K562 (cell line): ENCODE data around the gene SLC46A3. TPM values are rescaled to one million over a fixed set of nuclear protein-coding genes. Genes with fewer than 3 reads are reported as not detected.

ENCODE experiments used
- CBX2 ChIP-seq: fragments of 200-600 bp; sonication (generic); IDR thresholded peaks from one replicate; pipeline ENCODE4 v1.6.1; 2012; ENCODE audit warnings: mild to moderate bottlenecking, low read length, inconsistent platforms; ENCODE audit not compliant: insufficient read depth, poor library complexity, severe bottlenecking
- IRF2 ChIP-seq: sonication (generic); formaldehyde crosslinking; IDR thresholded peaks from 2 replicates; pipeline ENCODE4 v1.8.1; 2022; ENCODE audit warnings: mild to moderate bottlenecking, missing genetic modification reagents
- JUND ChIP-seq, 2 experiments: IDR thresholded peaks; 2 replicates in 1 of 2; 3 replicates in 1 of 2; pipeline ENCODE4 v1.6.1; 2011; ENCODE audit warnings: borderline replicate concordance in 2 of 2, low read depth in 2 of 2, low read length in 2 of 2, improper control_type of control experiment in 1 of 2, missing biosample characterization in 1 of 2, missing genetic modification characterization in 1 of 2, missing genetic modification reagents in 1 of 2
- MECOM ChIP-seq: fragments of 250-450 bp; sonication (Bioruptor Pico); IDR thresholded peaks from 2 replicates; pipeline ENCODE4 v1.8.0; 2022; ENCODE audit warnings: inconsistent platforms
- NCOA2 ChIP-seq, 2 experiments: fragments of 450-650 bp; IDR thresholded peaks; 2 replicates each; pipeline ENCODE4 v1.6.1; 2018; ENCODE audit warnings: mild to moderate bottlenecking in 2 of 2, moderate library complexity in 1 of 2; ENCODE audit not compliant: partially characterized antibody in 2 of 2
- NUFIP1 ChIP-seq: fragments of 450-650 bp; IDR thresholded peaks from 2 replicates; pipeline ENCODE4 v1.6.1; 2018; ENCODE audit not compliant: partially characterized antibody
- RBM17 ChIP-seq: fragments of 200-400 bp; formaldehyde crosslinking; IDR thresholded peaks from 2 replicates; pipeline ENCODE4 v1.6.1; 2017; ENCODE audit warnings: low read depth, mild to moderate bottlenecking, low read length, borderline replicate concordance
- RFX1 ChIP-seq: fragments of 450-650 bp; IDR thresholded peaks from 2 replicates; pipeline ENCODE4 v1.6.1; 2016; ENCODE audit warnings: mild to moderate bottlenecking, moderate library complexity
- SAP30 ChIP-seq: fragments of 200-600 bp; sonication (generic); IDR thresholded peaks from 2 replicates; pipeline ENCODE4 v1.6.1; 2012; ENCODE audit warnings: borderline replicate concordance, low read depth, mild to moderate bottlenecking, moderate library complexity, low read length, control low read depth, inconsistent platforms; ENCODE audit not compliant: insufficient read depth, poor library complexity, severe bottlenecking
- ZFX ChIP-seq: sonication (generic); formaldehyde crosslinking; IDR thresholded peaks from 2 replicates; pipeline ENCODE4 v1.8.0; 2022; ENCODE audit warnings: mild to moderate bottlenecking, missing genetic modification reagents, moderate library complexity
- ZNF239 ChIP-seq: fragments of 250-450 bp; sonication (Bioruptor Pico); IDR thresholded peaks from 2 replicates; pipeline ENCODE4 v1.4.0; 2020; ENCODE audit warnings: mild to moderate bottlenecking
- ZNF780A ChIP-seq: fragments of 250-450 bp; sonication (Bioruptor Pico); IDR thresholded peaks from 2 replicates; pipeline ENCODE4 v1.5.0; 2021; ENCODE audit warnings: mild to moderate bottlenecking
- polyA plus RNA-seq, 8 experiments: library from polyadenylated mRNA; depleted of rRNA in 4 of 8; stranded (reverse) in 5 of 8; unstranded in 3 of 8; fragments of >200 nt; fragmentation: Nextera tagmentation in 2 of 8; fragmentation: Illumina TruSeq in 1 of 8; extraction: Ambion mirVana in 2 of 8; extraction: Trizol in 1 of 8; gene quantifications; 2 replicates each; pipeline versions ENCODE4 v1.2.1 to v1.2.3, GENCODE V29; 2011 to 2014; ENCODE audit warnings: inconsistent platforms in 1 of 8, missing spikeins in 1 of 8
- total RNA-seq, 7 experiments: library from RNA; depleted of rRNA in 6 of 7; stranded (reverse); fragments of >200 nt in 6 of 7; fragmentation: Illumina TruSeq in 2 of 7; extraction: Trizol in 2 of 7; gene quantifications; 2 replicates each; pipeline versions ENCODE4 v1.2.1 to v1.2.3, GENCODE V29; 2011 to 2021; ENCODE audit warnings: low replicate concordance in 1 of 7
- TF ChIP-seq, protein P1 (sequence below): sonication (generic); IDR thresholded peaks from 2 replicates; pipeline ENCODE4 v1.6.1; 2016
- TF ChIP-seq, protein P2 (sequence below): fragments of 250-450 bp; sonication (Bioruptor Pico); IDR thresholded peaks from 2 replicates; pipeline ENCODE4 v1.5.0; 2021
- TF ChIP-seq, protein P3 (sequence below): fragments of 250-450 bp; sonication (Bioruptor Pico); IDR thresholded peaks from 2 replicates; pipeline ENCODE4 v1.5.0; 2021; ENCODE audit warnings: mild to moderate bottlenecking, moderate library complexity
- TF ChIP-seq, protein P4 (sequence below), 2 experiments: fragments of 450-650 bp; IDR thresholded peaks; 2 replicates each; pipeline ENCODE4 v1.6.1; 2016
- TF ChIP-seq, protein P5 (sequence below), 2 experiments: fragments of 450-650 bp; conservative IDR thresholded peaks; 2 replicates each; pipeline ENCODE4 v1.6.1; 2017; ENCODE audit warnings: mild to moderate bottlenecking in 2 of 2, moderate library complexity in 2 of 2

SLC46A3 gene
- total and polyA plus RNA-seq, 9 of the 15 experiments (the other 6 are each of a cell fraction or from before 2014, with no cell fraction given) = 0.14 to 1.2 (median 0.51) TPM

DNA sequence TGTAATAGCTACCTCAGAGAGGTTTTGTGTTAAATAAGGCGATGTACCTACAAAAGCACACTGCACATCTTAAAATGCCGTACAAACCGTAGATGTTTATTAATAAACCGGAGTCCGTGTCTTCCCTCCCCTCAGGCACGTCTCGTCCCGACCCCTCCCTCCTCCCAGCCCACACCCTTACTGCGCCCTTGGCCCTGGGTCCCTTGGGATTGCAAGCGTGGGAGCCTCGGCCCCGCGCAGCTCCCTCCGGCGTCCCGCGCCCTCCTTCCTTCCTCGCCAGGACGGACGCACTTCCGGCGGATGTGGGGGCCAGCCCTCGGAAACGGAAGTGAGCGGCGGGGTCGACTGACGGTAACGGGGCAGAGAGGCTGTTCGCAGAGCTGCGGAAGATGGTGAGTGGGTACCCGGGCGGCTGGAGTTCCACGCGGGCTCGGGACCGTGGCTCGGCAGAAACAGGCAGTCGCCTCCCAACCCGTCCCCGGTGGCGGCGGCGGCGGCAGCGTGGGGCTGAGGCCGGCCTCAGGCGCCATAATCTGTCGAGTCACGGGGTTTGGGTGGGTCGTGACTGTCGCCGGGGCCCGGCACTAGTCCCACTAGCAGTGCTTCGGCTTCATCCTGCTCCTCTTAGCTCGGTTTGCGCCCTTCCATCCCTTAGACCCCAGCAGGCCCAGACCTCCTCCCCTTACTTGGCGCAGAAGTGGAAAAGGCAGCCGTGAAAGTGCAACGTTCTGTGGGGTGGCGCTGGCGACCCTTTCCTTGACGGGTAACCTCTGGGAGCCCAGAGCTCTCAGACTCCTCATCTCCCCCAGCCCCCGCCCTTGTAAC is 59.8 kb downstream of the SLC46A3 start, which contains the start of gene POMP (continued):
- TF ChIP-seq, protein P1, sequence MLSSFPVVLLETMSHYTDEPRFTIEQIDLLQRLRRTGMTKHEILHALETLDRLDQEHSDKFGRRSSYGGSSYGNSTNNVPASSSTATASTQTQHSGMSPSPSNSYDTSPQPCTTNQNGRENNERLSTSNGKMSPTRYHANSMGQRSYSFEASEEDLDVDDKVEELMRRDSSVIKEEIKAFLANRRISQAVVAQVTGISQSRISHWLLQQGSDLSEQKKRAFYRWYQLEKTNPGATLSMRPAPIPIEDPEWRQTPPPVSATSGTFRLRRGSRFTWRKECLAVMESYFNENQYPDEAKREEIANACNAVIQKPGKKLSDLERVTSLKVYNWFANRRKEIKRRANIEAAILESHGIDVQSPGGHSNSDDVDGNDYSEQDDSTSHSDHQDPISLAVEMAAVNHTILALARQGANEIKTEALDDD = no peak
- peak; percentile 56 for TF ChIP-seq SAP30
- TF ChIP-seq, protein P2, sequence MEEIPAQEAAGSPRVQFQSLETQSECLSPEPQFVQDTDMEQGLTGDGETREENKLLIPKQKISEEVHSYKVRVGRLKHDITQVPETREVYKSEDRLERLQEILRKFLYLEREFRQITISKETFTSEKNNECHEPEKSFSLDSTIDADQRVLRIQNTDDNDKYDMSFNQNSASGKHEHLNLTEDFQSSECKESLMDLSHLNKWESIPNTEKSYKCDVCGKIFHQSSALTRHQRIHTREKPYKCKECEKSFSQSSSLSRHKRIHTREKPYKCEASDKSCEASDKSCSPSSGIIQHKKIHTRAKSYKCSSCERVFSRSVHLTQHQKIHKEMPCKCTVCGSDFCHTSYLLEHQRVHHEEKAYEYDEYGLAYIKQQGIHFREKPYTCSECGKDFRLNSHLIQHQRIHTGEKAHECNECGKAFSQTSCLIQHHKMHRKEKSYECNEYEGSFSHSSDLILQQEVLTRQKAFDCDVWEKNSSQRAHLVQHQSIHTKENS (CRISPR knock-in tag) = no peak
- TF ChIP-seq RBM17 = no peak
- TF ChIP-seq ZNF239 = no peak
- no peak for TF ChIP-seq MECOM (CRISPR knock-in tag)
- TF ChIP-seq, protein P3, sequence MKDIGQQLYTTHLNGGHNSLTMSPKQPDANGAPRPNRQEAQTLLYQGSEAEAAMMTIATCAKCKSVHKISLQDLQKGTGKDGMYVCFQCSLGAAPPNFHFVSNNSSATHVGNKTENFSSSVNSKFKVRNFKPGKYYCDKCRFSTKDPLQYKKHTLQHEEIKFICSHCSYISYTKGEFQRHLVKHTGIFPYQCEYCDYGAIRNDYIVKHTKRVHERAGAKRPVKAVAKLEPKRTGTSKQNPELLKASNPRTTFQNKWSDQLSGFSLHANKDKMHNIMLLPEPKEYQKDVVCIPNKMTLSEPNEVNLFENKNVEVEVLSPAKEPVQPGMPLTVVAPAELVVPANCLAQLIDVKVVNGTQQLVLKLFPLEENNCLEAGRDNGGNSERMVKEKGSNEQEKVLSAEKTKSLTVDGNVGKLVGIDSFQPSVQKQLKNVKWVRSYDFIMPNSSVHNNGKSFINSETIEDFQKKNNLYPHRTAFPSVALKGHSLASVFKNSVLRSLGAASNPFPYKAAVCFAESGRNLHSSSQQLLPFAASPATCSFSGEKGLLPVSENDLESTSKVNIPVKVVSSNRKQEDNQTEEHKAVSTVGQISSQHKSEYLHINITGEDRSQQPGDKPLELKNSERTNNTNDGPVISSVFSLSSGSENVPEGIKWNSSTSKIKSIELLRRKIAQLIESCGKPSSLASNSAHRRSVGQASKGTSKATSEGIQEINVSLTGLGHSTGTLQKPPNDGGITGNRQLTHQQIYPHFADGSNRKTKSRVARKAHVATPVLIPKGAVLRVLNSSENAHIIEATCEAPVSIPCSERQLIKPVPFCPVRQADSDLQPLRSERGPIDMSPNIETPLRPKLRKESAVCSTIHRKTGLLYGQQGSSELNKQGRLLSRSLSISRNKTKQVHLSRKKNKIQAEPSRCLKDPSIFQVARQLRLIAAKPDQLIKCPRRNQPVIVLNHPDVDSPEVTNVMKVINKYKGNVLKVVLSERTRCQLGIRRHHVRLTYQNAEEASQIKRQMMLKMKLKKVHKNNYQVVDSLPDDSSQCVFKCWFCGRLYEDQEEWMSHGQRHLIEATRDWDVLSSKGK = no peak
- no peak for TF ChIP-seq JUND (IDR thresholded peaks at IDR 0.05; ENCODE audit: borderline replicate concordance, low read depth, low read length)
- no peak; the same call in 2 of the 3 replicates for TF ChIP-seq JUND (tag; IDR thresholded peaks at IDR 0.05; ENCODE audit: borderline replicate concordance, low read depth, low read length)
- TF ChIP-seq, protein P4, sequence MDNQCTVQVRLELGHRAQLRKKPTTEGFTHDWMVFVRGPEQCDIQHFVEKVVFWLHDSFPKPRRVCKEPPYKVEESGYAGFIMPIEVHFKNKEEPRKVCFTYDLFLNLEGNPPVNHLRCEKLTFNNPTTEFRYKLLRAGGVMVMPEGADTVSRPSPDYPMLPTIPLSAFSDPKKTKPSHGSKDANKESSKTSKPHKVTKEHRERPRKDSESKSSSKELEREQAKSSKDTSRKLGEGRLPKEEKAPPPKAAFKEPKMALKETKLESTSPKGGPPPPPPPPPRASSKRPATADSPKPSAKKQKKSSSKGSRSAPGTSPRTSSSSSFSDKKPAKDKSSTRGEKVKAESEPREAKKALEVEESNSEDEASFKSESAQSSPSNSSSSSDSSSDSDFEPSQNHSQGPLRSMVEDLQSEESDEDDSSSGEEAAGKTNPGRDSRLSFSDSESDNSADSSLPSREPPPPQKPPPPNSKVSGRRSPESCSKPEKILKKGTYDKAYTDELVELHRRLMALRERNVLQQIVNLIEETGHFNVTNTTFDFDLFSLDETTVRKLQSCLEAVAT (IDR thresholded peaks at IDR 0.05) = no peak
- no peak for TF ChIP-seq ZNF780A
- TF ChIP-seq, protein P5, sequence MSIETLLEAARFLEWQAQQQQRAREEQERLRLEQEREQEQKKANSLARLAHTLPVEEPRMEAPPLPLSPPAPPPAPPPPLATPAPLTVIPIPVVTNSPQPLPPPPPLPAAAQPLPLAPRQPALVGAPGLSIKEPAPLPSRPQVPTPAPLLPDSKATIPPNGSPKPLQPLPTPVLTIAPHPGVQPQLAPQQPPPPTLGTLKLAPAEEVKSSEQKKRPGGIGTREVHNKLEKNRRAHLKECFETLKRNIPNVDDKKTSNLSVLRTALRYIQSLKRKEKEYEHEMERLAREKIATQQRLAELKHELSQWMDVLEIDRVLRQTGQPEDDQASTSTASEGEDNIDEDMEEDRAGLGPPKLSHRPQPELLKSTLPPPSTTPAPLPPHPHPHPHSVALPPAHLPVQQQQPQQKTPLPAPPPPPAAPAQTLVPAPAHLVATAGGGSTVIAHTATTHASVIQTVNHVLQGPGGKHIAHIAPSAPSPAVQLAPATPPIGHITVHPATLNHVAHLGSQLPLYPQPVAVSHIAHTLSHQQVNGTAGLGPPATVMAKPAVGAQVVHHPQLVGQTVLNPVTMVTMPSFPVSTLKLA (conservative IDR thresholded peaks at IDR 0.05) = peak; percentile 70 to 78; a peak in 3 of 4 replicates
- TF ChIP-seq NUFIP1 = no peak
- TF ChIP-seq IRF2 (CRISPR knock-in tag) = no peak
- TF ChIP-seq CBX2 = no peak
- TF ChIP-seq ZFX (CRISPR knock-in tag) = peak; percentile 70
- TF ChIP-seq NCOA2 (IDR thresholded peaks at IDR 0.05; ENCODE audit: partially characterized antibody in 2 of 2) = no peak
- no peak for TF ChIP-seq RFX1
